ENCODE measurements around the gene LDLRAP1. TPM values are rescaled to one million over a fixed set of nuclear protein-coding genes. Genes with fewer than 3 reads are reported as not detected.
"Not testable (repeated sequence)": the region's sequence is repeated elsewhere in the genome, so short reads cannot be mapped to it uniquely, and the experiment has no call there.

The LDLRAP1 gene
- total RNA-seq, 2 donors from 2014 or later, result 13.9 to 14.5 TPM

DNA sequence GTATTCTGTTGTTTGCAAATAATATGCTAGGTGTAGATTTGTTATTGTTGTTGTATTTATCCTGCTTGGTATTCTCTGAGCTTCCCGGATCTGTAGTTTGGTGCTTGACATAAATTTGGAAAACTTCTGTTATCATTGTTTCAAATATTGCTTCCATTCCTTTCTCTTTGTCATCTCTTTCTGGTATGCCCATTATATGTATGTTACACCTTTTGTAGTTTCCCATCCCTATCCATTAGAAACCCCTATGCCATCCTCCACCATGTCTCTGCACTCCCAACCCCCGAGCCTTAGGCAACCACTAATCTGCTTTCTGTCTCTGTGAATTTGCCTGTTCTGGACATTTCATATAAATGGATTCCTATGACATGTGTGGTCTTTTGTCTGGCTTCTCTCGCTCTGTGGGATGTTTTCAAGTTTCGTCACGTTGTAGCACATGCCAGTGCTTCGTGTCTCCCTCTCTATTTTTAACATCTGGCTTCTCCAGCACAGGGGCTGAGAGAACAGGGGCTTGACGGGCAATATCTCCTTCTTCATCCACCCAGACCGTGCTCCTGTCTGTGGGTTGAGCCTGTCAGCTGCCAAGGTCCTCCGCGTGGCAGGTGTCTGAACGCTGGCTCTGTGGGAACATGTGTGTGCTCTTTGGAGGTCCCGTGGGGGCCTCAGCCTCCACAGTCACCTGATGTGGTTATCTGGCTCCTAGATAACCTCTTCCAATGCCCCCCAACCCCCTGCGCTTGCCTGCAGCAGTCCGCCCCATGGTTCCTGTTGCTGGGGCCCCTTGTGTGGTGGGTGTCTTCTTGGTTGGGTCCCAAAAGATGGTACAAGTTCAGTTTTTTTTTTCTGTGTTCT is 40.3 kb downstream of the LDLRAP1 start:
- Histone ChIP-seq H3K27me3 (ENCODE audit: control insufficient read depth, insufficient read depth, low read length, poor library complexity, severe bottlenecking) (no peaks in the 10 kb centered on the region), H3K4me3 (ENCODE audit: low read length) (no peak overlapping the region), H3K9ac (ENCODE audit: extremely low read depth, low read length, poor library complexity, severe bottlenecking) (no peak overlapping the region), H3K36me3 (ENCODE audit: control insufficient read depth, insufficient read depth, low read length) (no peaks in the 10 kb centered on the region), H3K9me3 (ENCODE audit: control insufficient read depth, low read length) (no peaks in the 10 kb centered on the region), H3K27ac (ENCODE audit: low read depth, low read length) (no peak overlapping the region), H3K4me1 (ENCODE audit: control insufficient read depth, insufficient read depth, low read length) (no peaks in the 10 kb centered on the region)
- 90 to 93% methylated on average over 9 to 14 of the region's 14 CpGs for WGBS, 2 experiments (ENCODE audit: insufficient coverage in 1 of 2, insufficient read length in 1 of 2)
- Mint-ChIP-seq H3K9me3 (peaks cover 4% of the 10 kb centered on the region), H3K4me1 (peaks cover 15% of the 10 kb centered on the region), H3K27ac (no peak overlapping the region), H3K4me3 (no peak overlapping the region), H3K36me3 (ENCODE audit: low read depth) (no peaks in the 10 kb centered on the region), H3K27me3 (ENCODE audit: insufficient read depth) (peaks cover 2% of the 10 kb centered on the region)
- TF ChIP-seq, protein P1, sequence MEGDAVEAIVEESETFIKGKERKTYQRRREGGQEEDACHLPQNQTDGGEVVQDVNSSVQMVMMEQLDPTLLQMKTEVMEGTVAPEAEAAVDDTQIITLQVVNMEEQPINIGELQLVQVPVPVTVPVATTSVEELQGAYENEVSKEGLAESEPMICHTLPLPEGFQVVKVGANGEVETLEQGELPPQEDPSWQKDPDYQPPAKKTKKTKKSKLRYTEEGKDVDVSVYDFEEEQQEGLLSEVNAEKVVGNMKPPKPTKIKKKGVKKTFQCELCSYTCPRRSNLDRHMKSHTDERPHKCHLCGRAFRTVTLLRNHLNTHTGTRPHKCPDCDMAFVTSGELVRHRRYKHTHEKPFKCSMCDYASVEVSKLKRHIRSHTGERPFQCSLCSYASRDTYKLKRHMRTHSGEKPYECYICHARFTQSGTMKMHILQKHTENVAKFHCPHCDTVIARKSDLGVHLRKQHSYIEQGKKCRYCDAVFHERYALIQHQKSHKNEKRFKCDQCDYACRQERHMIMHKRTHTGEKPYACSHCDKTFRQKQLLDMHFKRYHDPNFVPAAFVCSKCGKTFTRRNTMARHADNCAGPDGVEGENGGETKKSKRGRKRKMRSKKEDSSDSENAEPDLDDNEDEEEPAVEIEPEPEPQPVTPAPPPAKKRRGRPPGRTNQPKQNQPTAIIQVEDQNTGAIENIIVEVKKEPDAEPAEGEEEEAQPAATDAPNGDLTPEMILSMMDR (conservative IDR thresholded peaks at IDR 0.05), result no peak
- no peak for DNase-seq

DNA sequence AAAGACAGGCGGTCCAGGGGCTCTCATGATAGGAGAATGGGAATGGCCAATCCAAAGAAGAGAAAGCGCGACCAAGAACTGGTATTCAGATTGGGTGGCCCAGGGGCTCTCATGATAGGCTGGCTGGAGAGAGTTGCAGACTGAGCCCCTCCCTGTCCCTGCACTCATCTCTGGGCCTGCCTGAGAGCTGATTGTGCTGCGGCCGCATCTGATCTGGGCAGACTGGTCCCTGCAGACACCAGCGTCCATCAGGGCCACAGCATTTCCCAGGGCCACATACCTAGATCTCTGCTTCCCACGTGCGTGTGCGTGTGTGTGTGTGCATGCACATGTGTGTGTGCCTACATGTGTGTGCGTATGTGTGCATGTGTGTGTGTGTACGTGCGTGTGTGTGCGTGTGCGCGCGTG is 42.8 kb downstream of the LDLRAP1 start:
- H3K4me3 ChIP-seq (ENCODE audit: low read length), result no peak overlapping the region
- no peak overlapping the region for H3K27ac ChIP-seq (ENCODE audit: low read depth, low read length)
- no peak overlapping the region for H3K9ac ChIP-seq (ENCODE audit: extremely low read depth, low read length, poor library complexity, severe bottlenecking)
- Mint-ChIP-seq H3K4me1 (peaks cover 16% of the 10 kb centered on the region), H3K4me3 (no peak overlapping the region), H3K27me3 (ENCODE audit: insufficient read depth) (peaks cover 3% of the 10 kb centered on the region), H3K9me3 (peaks cover 4% of the 10 kb centered on the region), H3K36me3 (ENCODE audit: low read depth) (no peaks in the 10 kb centered on the region), H3K27ac (no peak overlapping the region)
- H3K27me3 ChIP-seq (ENCODE audit: control insufficient read depth, insufficient read depth, low read length, poor library complexity, severe bottlenecking), result no peaks in the 10 kb centered on the region
- 84 to 91% methylated on average over 8 to 16 of the region's 16 CpGs for WGBS, 2 experiments (ENCODE audit: insufficient coverage in 1 of 2, insufficient read length in 1 of 2)
- TF ChIP-seq, protein P1 (conservative IDR thresholded peaks at IDR 0.05), result no peak
- DNase-seq, result peak; percentile 90
- no peaks in the 10 kb centered on the region for H3K4me1 ChIP-seq (ENCODE audit: control insufficient read depth, insufficient read depth, low read length)
- H3K9me3 ChIP-seq (ENCODE audit: control insufficient read depth, low read length), result no peaks in the 10 kb centered on the region
- no peaks in the 10 kb centered on the region for H3K36me3 ChIP-seq (ENCODE audit: control insufficient read depth, insufficient read depth, low read length)

DNA sequence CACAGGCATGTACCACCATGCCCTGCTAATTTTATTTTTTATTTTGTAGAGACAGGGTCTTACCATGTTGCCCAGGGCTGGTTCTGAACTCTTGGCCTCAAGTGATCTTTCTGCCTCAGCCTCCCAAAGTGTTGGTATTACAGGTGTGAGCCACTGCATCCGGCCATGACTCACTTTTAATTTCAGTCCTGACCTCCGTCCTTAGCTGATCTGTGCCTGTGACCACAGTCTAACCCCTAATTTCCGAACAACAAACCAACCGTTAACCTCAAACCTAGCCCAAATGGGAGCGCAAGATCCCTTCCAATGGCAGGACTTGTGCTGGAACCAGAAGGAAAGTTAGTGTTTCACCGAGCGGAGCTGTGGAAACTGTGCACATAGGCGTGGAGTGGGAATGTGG is 43.9 kb downstream of the LDLRAP1 start:
- DNase-seq, result no peak
- H3K36me3 Mint-ChIP-seq (ENCODE audit: low read depth), result no peaks in the 10 kb centered on the region
- Histone ChIP-seq H3K27me3 (ENCODE audit: control insufficient read depth, insufficient read depth, low read length, poor library complexity, severe bottlenecking) (no peaks in the 10 kb centered on the region), H3K9ac (ENCODE audit: extremely low read depth, low read length, poor library complexity, severe bottlenecking) (no peak overlapping the region), H3K4me3 (ENCODE audit: low read length) (no peak overlapping the region), H3K9me3 (ENCODE audit: control insufficient read depth, low read length) (no peaks in the 10 kb centered on the region), H3K4me1 (ENCODE audit: control insufficient read depth, insufficient read depth, low read length) (no peaks in the 10 kb centered on the region), H3K36me3 (ENCODE audit: control insufficient read depth, insufficient read depth, low read length) (no peaks in the 10 kb centered on the region), H3K27ac (ENCODE audit: low read depth, low read length) (no peak overlapping the region)
- peaks cover 3% of the 10 kb centered on the region for H3K27me3 Mint-ChIP-seq (ENCODE audit: insufficient read depth)
- TF ChIP-seq, protein P1 (conservative IDR thresholded peaks at IDR 0.05), result no peak
- peaks cover 4% of the 10 kb centered on the region for H3K9me3 Mint-ChIP-seq
- 90 to 95% methylated on average over 8 of the region's 8 CpGs for WGBS, 2 experiments (ENCODE audit: insufficient coverage in 1 of 2, insufficient read length in 1 of 2)
- H3K4me3 Mint-ChIP-seq, result no peak overlapping the region
- H3K27ac Mint-ChIP-seq, result no peak overlapping the region
- peaks cover 16% of the 10 kb centered on the region for H3K4me1 Mint-ChIP-seq

DNA sequence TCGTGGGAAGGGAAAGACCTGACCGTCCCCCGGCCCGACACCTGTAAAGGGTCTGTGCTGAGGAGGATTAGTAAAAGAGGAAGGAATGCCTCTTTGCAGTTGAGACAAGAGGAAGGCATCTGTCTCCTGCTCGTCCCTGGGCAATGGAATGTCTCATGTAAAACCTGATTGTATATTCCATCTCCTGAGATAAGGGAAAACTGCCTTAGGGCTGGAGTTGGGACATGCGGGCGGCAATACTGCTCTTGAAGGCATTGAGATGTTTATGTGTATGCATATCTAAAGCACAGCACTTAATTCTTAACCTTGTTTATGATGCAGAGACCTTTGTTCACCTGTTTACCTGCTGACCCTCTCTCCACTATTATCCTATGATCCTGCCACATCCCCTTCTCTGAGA is 44.8 kb downstream of the LDLRAP1 start:
- not testable (repeated sequence) for H3K9ac ChIP-seq (ENCODE audit: extremely low read depth, low read length, poor library complexity, severe bottlenecking); H3K4me1 ChIP-seq (ENCODE audit: control insufficient read depth, insufficient read depth, low read length); H3K9me3 Mint-ChIP-seq; H3K36me3 Mint-ChIP-seq (ENCODE audit: low read depth); H3K4me3 Mint-ChIP-seq; H3K27me3 ChIP-seq (ENCODE audit: control insufficient read depth, insufficient read depth, low read length, poor library complexity, severe bottlenecking); H3K27me3 Mint-ChIP-seq (ENCODE audit: insufficient read depth); H3K4me3 ChIP-seq (ENCODE audit: low read length); H3K36me3 ChIP-seq (ENCODE audit: control insufficient read depth, insufficient read depth, low read length); H3K9me3 ChIP-seq (ENCODE audit: control insufficient read depth, low read length); H3K27ac ChIP-seq (ENCODE audit: low read depth, low read length)
- WGBS, 2 experiments (ENCODE audit: insufficient coverage in 1 of 2, insufficient read length in 1 of 2), result 33 to 60% methylated on average over 1 to 7 of the region's 7 CpGs
- Mint-ChIP-seq H3K27ac (peak overlapping the region; percentile 56), H3K4me1 (peaks cover 16% of the 10 kb centered on the region)
- DNase-seq, result peak; percentile 74

DNA sequence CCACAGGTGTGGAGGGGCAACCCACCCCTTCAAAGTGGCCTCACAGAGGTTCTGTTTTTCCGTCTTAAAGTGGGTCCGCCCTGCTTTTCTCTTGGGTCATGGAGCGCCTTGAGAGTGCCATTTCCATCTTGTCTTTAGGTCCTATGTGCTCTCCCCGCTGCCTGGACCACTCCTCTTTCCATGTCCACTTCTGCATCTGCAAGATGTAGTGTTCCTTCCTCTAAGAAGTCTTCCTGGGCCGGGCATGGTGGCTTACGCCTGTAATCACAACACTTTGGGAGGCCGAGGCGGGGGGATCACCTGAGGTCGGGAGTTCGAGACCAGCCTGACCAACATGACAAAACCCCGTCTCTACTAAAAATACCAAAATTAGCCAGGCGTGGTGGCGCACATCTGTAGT is 45.4 kb downstream of the LDLRAP1 start:
- not testable (repeated sequence) for H3K9me3 ChIP-seq (ENCODE audit: control insufficient read depth, low read length); H3K4me3 ChIP-seq (ENCODE audit: low read length); H3K36me3 ChIP-seq (ENCODE audit: control insufficient read depth, insufficient read depth, low read length); H3K36me3 Mint-ChIP-seq (ENCODE audit: low read depth); H3K9ac ChIP-seq (ENCODE audit: extremely low read depth, low read length, poor library complexity, severe bottlenecking); H3K27me3 Mint-ChIP-seq (ENCODE audit: insufficient read depth); H3K9me3 Mint-ChIP-seq; H3K27ac ChIP-seq (ENCODE audit: low read depth, low read length); H3K27me3 ChIP-seq (ENCODE audit: control insufficient read depth, insufficient read depth, low read length, poor library complexity, severe bottlenecking); H3K4me3 Mint-ChIP-seq; DNase-seq; H3K4me1 ChIP-seq (ENCODE audit: control insufficient read depth, insufficient read depth, low read length)
- WGBS, 2 experiments (ENCODE audit: insufficient coverage in 1 of 2, insufficient read length in 1 of 2), result 90 to 93% methylated on average over 8 to 13 of the region's 13 CpGs
- Mint-ChIP-seq H3K4me1 (peaks cover 16% of the 10 kb centered on the region), H3K27ac (peak overlapping the region; percentile 56)
